Retinal pigment epithelial cell (primary cell): ENCODE measurements around the gene VRK2.

Source experiments
- DNase-seq: peaks from one replicate; pipeline ENCODE4 v3.0.0-alpha.2; 2010; ENCODE audit warnings: low read depth
- H3K4me3 ChIP-seq: 2 replicates; pipeline ENCODE4 v1.5.1; 2011; ENCODE audit warnings: mild to moderate bottlenecking, low read length, control low read depth, moderate library complexity
- CTCF ChIP-seq: conservative IDR thresholded peaks from 2 replicates; pipeline ENCODE4 v1.5.1; 2011; ENCODE audit warnings: low read depth, low read length, control low read depth, inconsistent platforms

The VRK2 gene

GRCh38 chr2:58027029-58027428 lies 19.6 kb upstream of the VRK2 start:
- no peak for TF ChIP-seq CTCF
- no peak overlapping the region for H3K4me3 ChIP-seq
- DNase-seq: no peak

GRCh38 chr2:58030771-58031170 lies 15.8 kb upstream of the VRK2 start:
- no peak for DNase-seq
- H3K4me3 ChIP-seq: no peak overlapping the region
- no peak for TF ChIP-seq CTCF

GRCh38 chr2:58032016-58032763 lies 14.4 kb upstream of the VRK2 start:
- DNase-seq: no peak
- no peak for TF ChIP-seq CTCF
- no peak overlapping the region for H3K4me3 ChIP-seq

- no peak overlapping the region for H3K4me3 ChIP-seq
- TF ChIP-seq CTCF: no peak
- no peak for DNase-seq
These were observed 13.9 kb upstream of the VRK2 start for GRCh38 chr2:58032764-58033080.

- DNase-seq: no peak
- TF ChIP-seq CTCF: no peak
- H3K4me3 ChIP-seq: no peak overlapping the region
These were observed 13.1 kb upstream of the VRK2 start for GRCh38 chr2:58033530-58033929.

GRCh38 chr2:58035352-58035751 lies 11.3 kb upstream of the VRK2 start:
- no peak for TF ChIP-seq CTCF
- no peak for DNase-seq
- H3K4me3 ChIP-seq: no peak overlapping the region

GRCh38 chr2:58039170-58039611 lies 7.4 kb upstream of the VRK2 start:
- no peak for TF ChIP-seq CTCF
- H3K4me3 ChIP-seq: no peak overlapping the region
- DNase-seq: no peak
